GM12801 (cell line): Measurements from ENCODE around the gene DNMT3A.

Experiments used
- CTCF ChIP-seq: IDR thresholded peaks from one replicate; pipeline ENCODE4 v1.5.1; 2011; ENCODE audit warnings: control low read depth; ENCODE audit not compliant: insufficient read length; ENCODE audit errors: extremely low read depth

The DNMT3A gene

GRCh38 chr2:25341011-25341727, 556 bp downstream of the DNMT3A start:
- TF ChIP-seq CTCF, result no peak

GRCh38 chr2:25340181-25340921, 1.4 kb downstream of the DNMT3A start:
- TF ChIP-seq CTCF, result no peak

GRCh38 chr2:25339791-25340180, 1.9 kb downstream of the DNMT3A start:
- no peak for TF ChIP-seq CTCF

- TF ChIP-seq CTCF, result no peak
These were observed 2.5 kb downstream of the DNMT3A start for GRCh38 chr2:25339211-25339674.

- no peak for TF ChIP-seq CTCF
These were observed 3.3 kb downstream of the DNMT3A start for GRCh38 chr2:25338401-25338800.

GRCh38 chr2:25337891-25338290, 3.8 kb downstream of the DNMT3A start:
- TF ChIP-seq CTCF, result no peak

GRCh38 chr2:25337276-25337675, 4.4 kb downstream of the DNMT3A start:
- no peak for TF ChIP-seq CTCF
